Endothelial cell of umbilical vein (primary cell): ENCODE results near the gene ORC6. TPM values are rescaled to one million over a fixed set of nuclear protein-coding genes. Genes with fewer than 3 reads are reported as not detected.

Experiments
- BruUV-seq: library from RNA; stranded (reverse); fragments of 400-500 nt; replicated peaks from 2 replicates; lab custom pipeline; 2021; lab: Mats Ljungman, UMichigan
- CTCF ChIA-PET: fragments of 300-600, 350-600 bp; sonication (Branson Sonifier 250); formaldehyde crosslinking; loops from one replicate; lab custom pipeline; 2021; ENCODE audit warnings: antibody characterized with exemption, inconsistent platforms; lab: Charles Lee
- POLR2A ChIA-PET: fragments of 300-600, 350-600 bp; sonication (Branson Sonifier 250); formaldehyde crosslinking; loops from one replicate; lab custom pipeline; 2021; ENCODE audit warnings: antibody characterized with exemption, inconsistent platforms; lab: Charles Lee
- DNase-seq: peaks from one replicate; pipeline ENCODE4 v3.0.0-alpha.2; 2011; ENCODE audit warnings: low read depth, low spot score
- FAIRE-seq: peaks from 2 replicates; lab custom pipeline; 2011; peaks lifted over from hg19 to GRCh38; lab: Jason Lieb, UNC
- H2AFZ ChIP-seq: 2 replicates; pipeline ENCODE4 v1.6.0; 2012; ENCODE audit warnings: low read depth, low read length, control low read depth, inconsistent platforms
- H3K27ac ChIP-seq: 2 replicates; pipeline ENCODE4 v1.5.1; 2011; ENCODE audit warnings: low read depth, mild to moderate bottlenecking, control low read depth, low read length, moderate library complexity; ENCODE audit not compliant: insufficient read depth
- H3K27me3 ChIP-seq, 2 experiments: 2 replicates each; pipeline versions ENCODE4 v1.6.0 to v1.6.1; 2011; ENCODE audit warnings: low read length in 2 of 2, mixed read lengths in 1 of 2; ENCODE audit not compliant: control insufficient read depth in 2 of 2, insufficient read depth in 2 of 2
- H3K36me3 ChIP-seq, 2 experiments: 2 replicates in 1 of 2; 3 replicates in 1 of 2; pipeline ENCODE4 v1.5.1; 2011; ENCODE audit warnings: low read length in 2 of 2, mild to moderate bottlenecking in 1 of 2, moderate library complexity in 1 of 2; ENCODE audit not compliant: control insufficient read depth in 2 of 2, insufficient read depth in 2 of 2; ENCODE audit errors: extremely low read depth in 1 of 2
- H3K4me1 ChIP-seq: 3 replicates; pipeline ENCODE4 v1.5.1; 2011; ENCODE audit warnings: mild to moderate bottlenecking, low read length; ENCODE audit not compliant: control insufficient read depth, insufficient read depth; ENCODE audit errors: extremely low read depth
- H3K4me2 ChIP-seq: 2 replicates; pipeline ENCODE4 v1.6.1; 2011; ENCODE audit warnings: low read length, control low read depth, mixed read lengths; ENCODE audit not compliant: insufficient read depth
- H3K4me3 ChIP-seq, 3 experiments: fragments of 200-600 bp in 1 of 3; sonication (generic), shearing (Covaris generic) in 1 of 3; replicated peaks in 1 of 3; 2 replicates each; pipeline ENCODE4 v1.5.1; 2011 to 2016; ENCODE audit warnings: control low read depth in 3 of 3, low read length in 3 of 3, mild to moderate bottlenecking in 2 of 3, inconsistent platforms in 1 of 3, low read depth in 1 of 3, moderate library complexity in 1 of 3; ENCODE audit not compliant: insufficient read depth in 1 of 3
- H3K79me2 ChIP-seq: 2 replicates; pipeline ENCODE4 v1.6.0; 2012; ENCODE audit warnings: low read length, inconsistent platforms; ENCODE audit not compliant: control insufficient read depth, insufficient read depth
- H3K9ac ChIP-seq: replicated peaks from 2 replicates; pipeline ENCODE3; 2011; ENCODE audit warnings: low read length, control low read depth; ENCODE audit not compliant: insufficient read depth; ENCODE audit errors: extremely low read depth
- H3K9me1 ChIP-seq: replicated peaks from 3 replicates; pipeline ENCODE4 v1.6.0; 2011; ENCODE audit warnings: mild to moderate bottlenecking, low read length; ENCODE audit not compliant: control insufficient read depth, insufficient read depth; ENCODE audit errors: extremely low read depth
- H3K9me3 ChIP-seq: replicated peaks from 2 replicates; pipeline ENCODE4 v1.5.1; 2012; ENCODE audit warnings: low read length, inconsistent platforms; ENCODE audit not compliant: control insufficient read depth, insufficient read depth
- H4K20me1 ChIP-seq: replicated peaks from 2 replicates; pipeline ENCODE3; 2011; ENCODE audit warnings: mild to moderate bottlenecking, low read length; ENCODE audit not compliant: control insufficient read depth, insufficient read depth; ENCODE audit errors: extremely low read depth
- FOS ChIP-seq: IDR thresholded peaks from 2 replicates; pipeline ENCODE4 v1.6.1; 2011; ENCODE audit warnings: mild to moderate bottlenecking, low read length, moderate library complexity, borderline replicate concordance; ENCODE audit not compliant: insufficient read depth
- POLR2A ChIP-seq: IDR thresholded peaks from 2 replicates; pipeline ENCODE4 v1.6.1; 2012; ENCODE audit warnings: low read depth, mild to moderate bottlenecking, control low read depth, low read length
- POLR2AphosphoS5 ChIP-seq: IDR thresholded peaks from 2 replicates; pipeline ENCODE4 v1.6.1; 2012; ENCODE audit warnings: low read depth, mild to moderate bottlenecking, control low read depth, low read length, moderate library complexity; ENCODE audit not compliant: insufficient read depth
- dilution Hi-C: fragments of 300-500 bp; cut with MboI; formaldehyde crosslinking; loops from one replicate; pipeline ENCODE4 v1.15.0; 2019; ENCODE audit warnings: low sequenced_read_pairs; ENCODE audit not compliant: extremely low pct_ligation_motif_present
- intact Hi-C: fragments of 100-400 bp; cut with micrococcal nuclease; formaldehyde crosslinking; loops from one replicate; pipeline ENCODE4 v1.10.0; 2022
- polyA plus RNA-seq, 4 experiments: library from polyadenylated mRNA; depleted of rRNA in 3 of 4; stranded (reverse) in 3 of 4; unstranded in 1 of 4; fragments of >200 nt; gene quantifications; 2 replicates each; pipeline versions ENCODE4 v1.2.1 to v1.2.3, GENCODE V29; 2011 to 2012; ENCODE audit warnings: missing spikeins in 1 of 4
- total RNA-seq: library from RNA; stranded (reverse); gene quantifications from 2 replicates; pipeline ENCODE4 v1.2.3, GENCODE V29; 2021
- TF ChIP-seq, protein P1 (sequence below), 2 donors: IDR thresholded peaks; 1 replicate in 1 of 2; 2 replicates in 1 of 2; pipeline ENCODE4 v1.5.1; 2011; ENCODE audit warnings: low read length in 2 of 2, mild to moderate bottlenecking in 2 of 2, moderate library complexity in 2 of 2, control low read depth in 1 of 2, inconsistent platforms in 1 of 2, low read depth in 1 of 2; ENCODE audit not compliant: insufficient read depth in 1 of 2; ENCODE audit errors: extremely low read depth in 1 of 2

ORC6 gene
- total and polyA plus RNA-seq, 2 donors (not counting 3 experiments of a cell fraction or from before 2014, with no cell fraction given) = 15.9 to 31.1 TPM

DNA sequence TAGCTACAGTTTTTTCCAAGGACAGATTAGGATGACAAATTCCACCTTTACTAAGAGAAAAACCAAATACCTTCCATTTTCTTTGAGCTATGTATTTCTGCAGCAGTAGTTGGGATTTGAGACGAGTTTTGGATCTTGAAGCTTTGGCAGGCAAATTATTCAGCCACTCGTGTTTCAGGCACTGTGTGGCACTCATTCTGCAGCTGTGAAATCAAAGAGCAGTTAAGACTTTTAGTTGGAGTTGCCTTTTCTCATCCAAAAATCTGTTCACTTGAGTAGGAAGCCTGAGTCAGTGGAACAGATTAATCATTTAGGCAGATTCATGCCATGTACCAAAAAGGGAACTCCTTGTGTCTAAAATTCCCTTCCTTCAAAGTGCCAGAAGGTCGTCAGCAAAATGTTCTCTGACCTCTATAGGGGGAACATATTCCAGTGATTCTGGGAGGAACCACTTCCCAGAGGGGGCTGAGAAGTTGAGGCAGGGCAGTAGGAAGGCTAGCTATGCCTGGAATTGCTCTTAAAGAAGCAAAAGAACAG, 20.1 kb downstream of the ORC6 start:
- no peak for TF ChIP-seq POLR2AphosphoS5
- TF ChIP-seq, protein P1, sequence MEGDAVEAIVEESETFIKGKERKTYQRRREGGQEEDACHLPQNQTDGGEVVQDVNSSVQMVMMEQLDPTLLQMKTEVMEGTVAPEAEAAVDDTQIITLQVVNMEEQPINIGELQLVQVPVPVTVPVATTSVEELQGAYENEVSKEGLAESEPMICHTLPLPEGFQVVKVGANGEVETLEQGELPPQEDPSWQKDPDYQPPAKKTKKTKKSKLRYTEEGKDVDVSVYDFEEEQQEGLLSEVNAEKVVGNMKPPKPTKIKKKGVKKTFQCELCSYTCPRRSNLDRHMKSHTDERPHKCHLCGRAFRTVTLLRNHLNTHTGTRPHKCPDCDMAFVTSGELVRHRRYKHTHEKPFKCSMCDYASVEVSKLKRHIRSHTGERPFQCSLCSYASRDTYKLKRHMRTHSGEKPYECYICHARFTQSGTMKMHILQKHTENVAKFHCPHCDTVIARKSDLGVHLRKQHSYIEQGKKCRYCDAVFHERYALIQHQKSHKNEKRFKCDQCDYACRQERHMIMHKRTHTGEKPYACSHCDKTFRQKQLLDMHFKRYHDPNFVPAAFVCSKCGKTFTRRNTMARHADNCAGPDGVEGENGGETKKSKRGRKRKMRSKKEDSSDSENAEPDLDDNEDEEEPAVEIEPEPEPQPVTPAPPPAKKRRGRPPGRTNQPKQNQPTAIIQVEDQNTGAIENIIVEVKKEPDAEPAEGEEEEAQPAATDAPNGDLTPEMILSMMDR (IDR thresholded peaks at IDR 0.05; ENCODE audit: extremely low read depth in 1 of 2, insufficient read depth in 1 of 2, low read depth in 1 of 2, low read length in 2 of 2) = no peak
- TF ChIP-seq POLR2A = no peak
- no peak for TF ChIP-seq FOS
- ChIA-PET POLR2A (no interaction called here), CTCF (interaction anchor here (0.8 to 1.7 kb wide), 3 partner anchors 13 to 92 kb away, joined by 3 to 4 read pairs (median 4); no protein-coding TSS in a partner anchor)
- Histone ChIP-seq H3K9me3 (no peaks in the 10 kb centered on the region), H3K4me1 (no peaks in the 10 kb centered on the region), H3K9ac (no peak overlapping the region), H3K4me2 (no peak overlapping the region), H3K27ac (no peak overlapping the region), H3K27me3 (peaks cover 0 to 2% of the 10 kb centered on the region in 2 experiments), H3K36me3 (no peaks in the 10 kb centered on the region), H2AFZ (no peak overlapping the region), H4K20me1 (no peaks in the 10 kb centered on the region), H3K79me2 (no peaks in the 10 kb centered on the region), H3K4me3 (no peak overlapping the region), H3K9me1 (no peaks in the 10 kb centered on the region)
- DNase-seq (no peak), FAIRE-seq (no peak)
- dilution Hi-C loops = no loop called here
- no TSS peak for BruUV-seq
- intact Hi-C loops = no loop called here
